ENCODE data around the gene EHMT1.

GRCh38 chr9:137719194-137719593, 100.4 kb downstream of the EHMT1 start:
- TF ChIP-seq CTCF (IDR thresholded peaks at IDR 0.05 in 4 of 5, conservative IDR thresholded peaks at IDR 0.05 in 1 of 5) (no peak), POLR2A (IDR thresholded peaks at IDR 0.05) (no peak)
